ENCODE results near the gene TMEM191C. TPM values are rescaled to one million over a fixed set of nuclear protein-coding genes. Genes with fewer than 3 reads are reported as not detected.
"Not testable (repeated sequence)": the region's sequence is repeated elsewhere in the genome, so short reads cannot be mapped to it uniquely, and the experiment has no call there.

Gene TMEM191C
- total RNA-seq (10 to 100 TPM in 1 of 5 donors, 1 to 10 TPM in 4; 2.6 to 10.3 (median 5.4) TPM), total RNA-seq (0.05 to 2.8 (median 0.86) reads per million in 29 experiments)
- 2.0 TPM for total RNA-seq (2013)

- H3K27me3 Mint-ChIP-seq; H3K36me3 Mint-ChIP-seq; POLR2A ChIA-PET; H3K27me3 ChIP-seq (replicated peaks in 1 of 2; ENCODE audit: control insufficient read depth in 2 of 2, extremely low read depth in 1 of 2, insufficient read depth in 2 of 2, low read length in 1 of 2); H3K9me3 Mint-ChIP-seq; H3K4me1 ChIP-seq (ENCODE audit: control insufficient read depth in 1 of 2, extremely low read depth in 1 of 2, insufficient read depth in 2 of 2, low read length in 2 of 2); H3K4me1 Mint-ChIP-seq; H3K9me3 ChIP-seq; H3K36me3 ChIP-seq (ENCODE audit: control insufficient read depth in 2 of 2, extremely low read depth in 1 of 2, insufficient read depth in 1 of 2, low read length in 1 of 2); CTCF ChIA-PET: not testable (repeated sequence)
- peak within 1 kb of the TSS; percentile 29 for H3K27ac ChIP-seq (ENCODE audit: low read length)
- H3K4me3 ChIP-seq (ENCODE audit: control insufficient read depth in 1 of 2, extremely low read depth in 1 of 2, low read length in 1 of 2) = peak within 1 kb of the TSS in 1 of 2 donors; percentile 40
- WGBS (ENCODE audit: insufficient coverage) = no CpG with 5 or more reads among the region's 74 CpGs
- Mint-ChIP-seq H3K27ac (peak within 1 kb of the TSS; percentile 94 to 95), H3K4me3 (peak within 1 kb of the TSS; percentile 81 to 87 (median 86))
- ATAC-seq (replicated peaks in 1 of 4) (peak; percentile 0 to 33 (median 2)), DNase-seq (peak in 1 of 35 experiments; percentile 12)
Measured at GRCh38 chr22:21467337-21468193, at the start of gene TMEM191C. TSS of gene TMEM191C (plus strand) at chr22:21467387. CDS start at chr22:21467460, 73 bp downstream.

GRCh38 chr22:21417853-21418252, 49.3 kb upstream of the TMEM191C start:
- DNase-seq (peak in 5 of 35 experiments; percentile 3 to 13 (median 9)), ATAC-seq (replicated peaks in 1 of 4) (peak; percentile 0 to 15 (median 10))
- H3K27me3 ChIP-seq (replicated peaks in 1 of 2; ENCODE audit: control insufficient read depth in 2 of 2, extremely low read depth in 1 of 2, insufficient read depth in 2 of 2, low read length in 1 of 2); H3K27ac Mint-ChIP-seq; H3K27me3 Mint-ChIP-seq; POLR2A ChIA-PET; CTCF ChIA-PET; H3K9me3 Mint-ChIP-seq; H3K36me3 Mint-ChIP-seq; H3K4me1 ChIP-seq (ENCODE audit: control insufficient read depth in 1 of 2, extremely low read depth in 1 of 2, insufficient read depth in 2 of 2, low read length in 2 of 2); H3K4me1 Mint-ChIP-seq; H3K4me3 ChIP-seq (ENCODE audit: control insufficient read depth in 1 of 2, extremely low read depth in 1 of 2, low read length in 1 of 2); H3K36me3 ChIP-seq (ENCODE audit: control insufficient read depth in 2 of 2, extremely low read depth in 1 of 2, insufficient read depth in 1 of 2, low read length in 1 of 2); H3K9me3 ChIP-seq; H3K27ac ChIP-seq (ENCODE audit: low read length): not testable (repeated sequence)
- no CpG with 5 or more reads among the region's 33 CpGs for WGBS (ENCODE audit: insufficient coverage)
- peak overlapping the region in 2 of 3 donors; percentile 31 to 41 for H3K4me3 Mint-ChIP-seq

GRCh38 chr22:21418974-21419638, 48.1 kb upstream of the TMEM191C start:
- H3K4me3 Mint-ChIP-seq; ATAC-seq (replicated peaks in 1 of 4); H3K27me3 ChIP-seq (replicated peaks in 1 of 2; ENCODE audit: control insufficient read depth in 2 of 2, extremely low read depth in 1 of 2, insufficient read depth in 2 of 2, low read length in 1 of 2); H3K27ac ChIP-seq (ENCODE audit: low read length); DNase-seq; H3K4me1 ChIP-seq (ENCODE audit: control insufficient read depth in 1 of 2, extremely low read depth in 1 of 2, insufficient read depth in 2 of 2, low read length in 2 of 2); H3K36me3 Mint-ChIP-seq; H3K36me3 ChIP-seq (ENCODE audit: control insufficient read depth in 2 of 2, extremely low read depth in 1 of 2, insufficient read depth in 1 of 2, low read length in 1 of 2); H3K4me1 Mint-ChIP-seq; H3K27ac Mint-ChIP-seq; CTCF ChIA-PET; H3K9me3 Mint-ChIP-seq; POLR2A ChIA-PET; H3K27me3 Mint-ChIP-seq; H3K9me3 ChIP-seq; H3K4me3 ChIP-seq (ENCODE audit: control insufficient read depth in 1 of 2, extremely low read depth in 1 of 2, low read length in 1 of 2): not testable (repeated sequence)
- 92% methylated on average over 2 of the region's 15 CpGs for WGBS (ENCODE audit: insufficient coverage)

- H3K4me1 ChIP-seq (ENCODE audit: control insufficient read depth in 1 of 2, extremely low read depth in 1 of 2, insufficient read depth in 2 of 2, low read length in 2 of 2); H3K36me3 Mint-ChIP-seq; H3K27me3 ChIP-seq (replicated peaks in 1 of 2; ENCODE audit: control insufficient read depth in 2 of 2, extremely low read depth in 1 of 2, insufficient read depth in 2 of 2, low read length in 1 of 2); CTCF ChIA-PET; H3K4me3 Mint-ChIP-seq; H3K27ac ChIP-seq (ENCODE audit: low read length); H3K4me3 ChIP-seq (ENCODE audit: control insufficient read depth in 1 of 2, extremely low read depth in 1 of 2, low read length in 1 of 2); H3K27me3 Mint-ChIP-seq; H3K9me3 Mint-ChIP-seq; H3K27ac Mint-ChIP-seq; H3K4me1 Mint-ChIP-seq; H3K9me3 ChIP-seq; POLR2A ChIA-PET; H3K36me3 ChIP-seq (ENCODE audit: control insufficient read depth in 2 of 2, extremely low read depth in 1 of 2, insufficient read depth in 1 of 2, low read length in 1 of 2): not testable (repeated sequence)
- ATAC-seq (replicated peaks in 1 of 4) (peak; percentile 65 to 77 (median 70)), DNase-seq (peak in 1 of 35 experiments; percentile 16)
- WGBS (ENCODE audit: insufficient coverage) = no CpG with 5 or more reads among the region's 19 CpGs
Measured at GRCh38 chr22:21420180-21420763, 46.9 kb upstream of the TMEM191C start.

GRCh38 chr22:21424084-21424709, 43.0 kb upstream of the TMEM191C start:
- H3K4me3 ChIP-seq (ENCODE audit: control insufficient read depth in 1 of 2, extremely low read depth in 1 of 2, low read length in 1 of 2); H3K27me3 Mint-ChIP-seq; H3K9me3 Mint-ChIP-seq; POLR2A ChIA-PET; H3K27ac Mint-ChIP-seq; H3K4me1 ChIP-seq (ENCODE audit: control insufficient read depth in 1 of 2, extremely low read depth in 1 of 2, insufficient read depth in 2 of 2, low read length in 2 of 2); H3K27ac ChIP-seq (ENCODE audit: low read length); H3K9me3 ChIP-seq; CTCF ChIA-PET; H3K4me3 Mint-ChIP-seq; H3K36me3 ChIP-seq (ENCODE audit: control insufficient read depth in 2 of 2, extremely low read depth in 1 of 2, insufficient read depth in 1 of 2, low read length in 1 of 2); DNase-seq; ATAC-seq (replicated peaks in 1 of 4); H3K36me3 Mint-ChIP-seq; H3K4me1 Mint-ChIP-seq; H3K27me3 ChIP-seq (replicated peaks in 1 of 2; ENCODE audit: control insufficient read depth in 2 of 2, extremely low read depth in 1 of 2, insufficient read depth in 2 of 2, low read length in 1 of 2): not testable (repeated sequence)
- WGBS (ENCODE audit: insufficient coverage) = no CpG with 5 or more reads among the region's 12 CpGs

GRCh38 chr22:21434378-21435233, 32.6 kb upstream of the TMEM191C start:
- H3K4me1 Mint-ChIP-seq; H3K4me3 Mint-ChIP-seq; DNase-seq; H3K27ac Mint-ChIP-seq; H3K36me3 Mint-ChIP-seq; H3K4me3 ChIP-seq (ENCODE audit: control insufficient read depth in 1 of 2, extremely low read depth in 1 of 2, low read length in 1 of 2); H3K27ac ChIP-seq (ENCODE audit: low read length); H3K9me3 ChIP-seq; H3K9me3 Mint-ChIP-seq; H3K27me3 ChIP-seq (replicated peaks in 1 of 2; ENCODE audit: control insufficient read depth in 2 of 2, extremely low read depth in 1 of 2, insufficient read depth in 2 of 2, low read length in 1 of 2); H3K27me3 Mint-ChIP-seq; CTCF ChIA-PET; H3K36me3 ChIP-seq (ENCODE audit: control insufficient read depth in 2 of 2, extremely low read depth in 1 of 2, insufficient read depth in 1 of 2, low read length in 1 of 2); H3K4me1 ChIP-seq (ENCODE audit: control insufficient read depth in 1 of 2, extremely low read depth in 1 of 2, insufficient read depth in 2 of 2, low read length in 2 of 2); POLR2A ChIA-PET: not testable (repeated sequence)
- peak; percentile 80 to 92 (median 87) for ATAC-seq (replicated peaks in 1 of 4)
- no CpG with 5 or more reads among the region's 15 CpGs for WGBS (ENCODE audit: insufficient coverage)

Measured in T-cell (primary cell).